ENCODE results near the gene PHLDA2. TPM values are rescaled to one million over a fixed set of nuclear protein-coding genes. Genes with fewer than 3 reads are reported as not detected.

PHLDA2 gene
- total RNA-seq, 1 experiment from 2014 or later = 309 TPM

DNA sequence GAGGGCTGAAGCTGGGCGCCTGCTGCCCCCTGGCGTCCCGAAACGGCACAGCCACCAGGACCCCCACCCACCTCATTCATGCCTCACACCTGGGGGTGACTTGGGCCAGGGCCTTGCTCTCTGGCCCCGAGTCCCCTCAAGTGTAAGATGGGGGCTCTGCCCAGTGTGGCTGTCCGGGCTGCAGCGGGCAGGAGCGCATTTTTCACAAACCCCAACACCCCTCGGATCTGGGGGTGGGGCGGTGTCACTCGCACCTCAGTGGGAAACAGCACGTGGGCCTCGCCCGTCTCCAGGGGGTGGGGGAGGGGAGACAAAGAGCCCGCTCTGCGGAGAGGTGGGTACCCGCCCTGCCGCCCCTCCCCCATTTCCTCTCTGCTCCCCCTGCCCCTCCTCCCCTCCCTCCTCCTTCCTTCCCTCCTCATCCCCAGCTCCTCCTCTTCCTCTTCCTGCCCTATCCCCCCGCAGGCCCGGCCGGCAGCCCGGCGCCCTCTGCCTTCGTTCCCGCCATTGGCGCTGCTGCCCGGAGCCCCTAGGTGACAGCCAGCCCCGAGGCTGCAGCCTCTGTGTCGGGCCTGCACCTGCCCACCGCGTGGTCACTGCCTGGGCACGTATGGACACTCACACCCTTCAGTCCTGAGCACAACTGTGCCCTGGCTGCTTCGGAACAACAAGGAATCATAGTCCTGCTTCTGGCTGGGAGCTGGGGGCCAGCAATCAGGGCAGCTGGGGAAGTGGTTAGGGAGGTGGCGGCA, 36.8 kb downstream of the PHLDA2 start:
- Histone ChIP-seq H3K4me3 (replicated peaks in 1 of 2; ENCODE audit: low read depth in 1 of 2, low read length in 2 of 2) (peak overlapping the region; percentile 50 to 72), H3K4me2 (ENCODE audit: low read length) (peak overlapping the region; percentile 99), H3K9me3 (ENCODE audit: control insufficient read depth in 1 of 2, insufficient read depth in 1 of 2, low read depth in 1 of 2, low read length in 2 of 2) (no peaks in the 10 kb centered on the region), H3K9ac (ENCODE audit: low read length) (peak overlapping the region; percentile 72), H3K36me3 (ENCODE audit: control insufficient read depth in 1 of 2, insufficient read depth in 2 of 2, low read length in 2 of 2) (no peaks in the 10 kb centered on the region), H4K20me1 (ENCODE audit: insufficient read depth) (no peaks in the 10 kb centered on the region), H3K27me3 (ENCODE audit: insufficient read depth, low read length) (no peaks in the 10 kb centered on the region), H3K9me2 (ENCODE audit: insufficient read depth) (no peaks in the 10 kb centered on the region), H3K4me1 (ENCODE audit: control insufficient read depth in 1 of 2, insufficient read depth in 2 of 2, low read length in 2 of 2) (peaks cover 31 to 57% of the 10 kb centered on the region in 2 experiments), H2AFZ (ENCODE audit: low read depth, low read length, poor library complexity, severe bottlenecking) (no peak overlapping the region), H3K79me2 (ENCODE audit: insufficient read depth, low read length) (no peaks in the 10 kb centered on the region), H3K27ac (ENCODE audit: low read depth, low read length) (peak overlapping the region; percentile 75)
- intact Hi-C loops (cut with micrococcal nuclease) = loop anchor here (1.0 to 2.0 kb wide), 2 partner anchors 38 to 360 kb away; no protein-coding TSS in a partner anchor
- CTCF ChIA-PET = interaction anchor here (0.8 to 13.7 kb wide), 13 partner anchors 10 to 515 kb away, joined by 3 to 337 read pairs (median 5); partner anchors contain the start of genes CD81, PHLDA2 and TSSC4
- TF ChIP-seq POLR2A (IDR thresholded peaks at IDR 0.05; ENCODE audit: borderline replicate concordance, extremely low read depth, insufficient read depth, insufficient read length) (peak; percentile 64), ZFX (IDR thresholded peaks at IDR 0.05) (0 out of 2 replicates have a peak, but pooled peaks have one; percentile 56), TCF7L2 (IDR thresholded peaks at IDR 0.05; ENCODE audit: borderline replicate concordance, extremely low read depth, insufficient read depth, insufficient read length) (peak; percentile 5), CTCF (IDR thresholded peaks at IDR 0.05 in 2 of 3, conservative IDR thresholded peaks at IDR 0.05 in 1 of 3; ENCODE audit: borderline replicate concordance in 1 of 3, insufficient read depth in 1 of 3, low read depth in 2 of 3, low read length in 2 of 3) (peak in 2 of 3 experiments; percentile 95 to 96; a peak in 4 of 6 replicates), MAX (IDR thresholded peaks at IDR 0.05) (no peak), YY1 (IDR thresholded peaks at IDR 0.05; ENCODE audit: extremely low read depth, insufficient replicate concordance, low read depth, low read length) (peak; percentile 20), ZBTB33 (IDR thresholded peaks at IDR 0.05; ENCODE audit: extremely low read depth, insufficient replicate concordance, low read length) (no peak), RAD21 (IDR thresholded peaks at IDR 0.05; ENCODE audit: low read depth) (no peak)
- BruUV-seq (replicated peaks) = no TSS peak
- peak; percentile 65 for ATAC-seq
- RAD21 ChIA-PET (ENCODE audit: low non-redundant PET in 1 of 2, low total read pairs in 2 of 2, uncharacterized antibody in 2 of 2, unreplicated experiment in 2 of 2) = interaction anchor here (0.7 to 6.4 kb wide), 8 partner anchors 19 to 359 kb away, joined by 3 to 85 read pairs (median 6); partner anchors contain the start of gene PHLDA2 (in 2 of the 2)
- DNase-seq (ENCODE audit: low read depth, low spot score) = no peak
- POLR2A ChIA-PET = interaction anchor here (0.9 to 5.0 kb wide), 6 partner anchors 9 to 359 kb away, joined by 3 to 50 read pairs (median 6); partner anchors contain the start of gene PHLDA2
